Measurements from ENCODE around the gene DAB2IP.

- no peak for TF ChIP-seq CTCF (IDR thresholded peaks at IDR 0.05)
- no peak for TF ChIP-seq POLR2A (IDR thresholded peaks at IDR 0.05)
Measured at GRCh38 chr9:121640491-121641223, 10.8 kb upstream of the DAB2IP start.
